GM18907 (cell line): ENCODE results near the gene FOXE3.

Source experiments
- ATAC-seq: cut with Tn5 transposase; IDR thresholded peaks from one replicate; pipeline ENCODE4 v1.9.1; 2021; ENCODE audit warnings: mild to moderate bottlenecking, moderate library complexity; ENCODE audit not compliant: unreplicated experiment

FOXE3 gene

GRCh38 chr1:47403321-47403910 lies 12.7 kb upstream of the FOXE3 start:
- no peak for ATAC-seq

DNA sequence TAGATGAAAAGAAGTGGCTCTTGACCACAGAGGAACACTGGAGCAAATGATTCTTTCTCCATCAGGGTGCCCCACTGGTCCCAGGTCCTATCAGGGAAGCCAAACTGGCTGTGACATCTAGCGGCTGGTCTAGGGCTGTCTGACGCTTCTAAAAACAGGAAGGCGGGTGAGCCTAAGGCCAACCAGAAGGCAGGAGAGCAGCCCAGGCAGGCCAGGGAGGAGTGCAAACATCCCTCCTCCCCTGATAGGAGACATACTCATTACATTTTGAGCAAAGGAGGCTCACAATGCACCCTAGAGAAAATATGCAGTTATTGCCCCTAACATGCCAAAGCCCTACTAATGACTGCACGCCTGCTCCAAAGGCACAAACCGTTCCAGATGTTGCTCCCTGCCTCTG lies 10.4 kb upstream of the FOXE3 start:
- ATAC-seq: no peak

GRCh38 chr1:47406966-47407365 lies 9.1 kb upstream of the FOXE3 start:
- no peak for ATAC-seq

DNA sequence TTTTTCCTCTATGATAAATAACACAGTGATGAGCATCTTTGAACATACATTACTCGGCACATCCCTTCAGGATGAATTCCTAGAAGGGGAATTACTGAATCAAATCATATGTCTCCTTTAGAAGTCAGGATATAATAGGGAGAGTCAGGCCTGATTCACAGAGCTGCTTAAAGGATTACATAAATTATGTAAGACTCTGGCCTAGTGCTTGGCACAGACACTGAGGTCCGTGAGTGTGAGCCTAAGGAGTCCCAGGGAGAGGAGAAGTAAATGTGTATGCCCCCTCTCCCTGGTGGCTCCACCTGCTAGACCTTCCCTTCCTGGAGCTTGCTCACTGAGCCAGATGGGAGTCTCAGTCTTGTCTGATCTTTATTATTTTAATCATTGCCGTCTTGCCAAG lies 8.6 kb upstream of the FOXE3 start:
- ATAC-seq: no peak

- no peak for ATAC-seq
Measured at GRCh38 chr1:47409311-47410067, 6.6 kb upstream of the FOXE3 start.

DNA sequence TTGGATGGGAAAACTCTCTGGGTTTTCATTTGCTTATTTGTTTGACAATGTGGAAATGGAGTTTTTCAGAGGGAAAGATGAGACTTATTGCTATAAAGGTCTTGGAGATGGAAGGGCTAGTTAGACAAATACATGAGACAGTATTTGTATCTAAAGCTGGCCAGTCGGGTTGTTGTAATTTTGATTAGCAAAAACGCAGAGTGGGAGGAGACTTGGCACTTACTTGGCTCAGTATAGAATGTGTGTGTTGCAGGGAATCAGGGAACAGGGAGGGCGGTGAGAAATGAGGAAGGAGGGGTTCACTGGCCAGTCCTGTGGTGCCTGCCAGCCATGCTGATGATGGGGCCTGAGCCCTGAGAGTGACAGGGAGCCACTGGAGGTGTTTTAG lies 6.0 kb upstream of the FOXE3 start:
- no peak for ATAC-seq

DNA sequence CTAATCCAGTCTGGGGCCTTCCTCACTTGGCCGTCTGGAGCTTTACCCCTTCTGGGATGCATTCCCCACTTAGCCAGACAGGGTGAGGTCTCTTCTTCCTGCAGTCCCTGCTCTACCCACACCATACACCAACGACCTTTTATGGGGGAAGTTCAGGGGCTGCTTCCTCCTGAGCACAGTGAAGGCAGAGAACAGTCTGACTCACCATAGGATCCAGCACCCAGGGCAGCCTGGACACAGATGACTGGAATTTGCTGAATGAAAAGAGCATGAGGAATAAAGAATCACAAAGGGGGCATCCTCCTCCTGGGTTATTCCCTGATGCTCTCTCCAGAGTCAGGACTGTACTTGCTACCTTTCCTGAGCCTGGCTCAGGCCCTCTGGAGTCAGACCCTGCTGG lies 4.6 kb upstream of the FOXE3 start:
- no peak for ATAC-seq

- no peak for ATAC-seq
Measured at GRCh38 chr1:47412437-47412836, 3.6 kb upstream of the FOXE3 start.

DNA sequence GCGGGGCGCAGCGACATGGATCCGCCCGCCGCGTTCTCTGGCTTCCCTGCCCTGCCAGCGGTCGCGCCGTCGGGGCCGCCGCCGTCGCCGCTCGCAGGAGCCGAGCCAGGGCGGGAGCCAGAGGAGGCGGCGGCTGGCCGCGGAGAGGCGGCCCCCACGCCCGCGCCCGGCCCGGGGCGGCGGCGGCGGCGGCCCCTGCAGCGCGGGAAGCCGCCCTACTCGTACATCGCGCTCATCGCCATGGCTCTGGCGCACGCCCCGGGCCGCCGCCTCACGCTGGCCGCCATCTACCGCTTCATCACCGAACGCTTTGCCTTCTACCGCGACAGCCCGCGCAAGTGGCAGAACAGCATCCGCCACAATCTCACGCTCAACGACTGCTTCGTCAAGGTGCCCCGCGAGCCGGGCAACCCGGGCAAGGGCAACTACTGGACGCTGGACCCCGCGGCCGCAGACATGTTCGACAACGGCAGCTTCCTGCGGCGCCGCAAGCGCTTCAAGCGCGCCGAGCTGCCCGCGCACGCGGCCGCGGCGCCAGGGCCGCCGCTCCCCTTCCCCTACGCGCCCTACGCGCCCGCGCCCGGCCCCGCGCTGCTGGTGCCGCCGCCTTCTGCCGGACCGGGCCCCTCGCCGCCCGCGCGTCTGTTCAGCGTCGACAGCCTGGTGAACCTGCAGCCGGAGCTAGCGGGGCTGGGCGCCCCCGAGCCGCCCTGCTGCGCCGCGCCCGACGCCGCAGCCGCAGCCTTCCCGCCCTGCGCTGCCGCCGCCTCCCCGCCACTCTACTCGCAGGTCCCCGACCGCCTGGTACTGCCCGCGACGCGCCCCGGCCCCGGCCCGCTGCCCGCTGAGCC lies 459 bp downstream of the FOXE3 start:
- ATAC-seq: no peak

GRCh38 chr1:47417170-47418044 lies 1.3 kb downstream of the FOXE3 start:
- ATAC-seq: no peak

DNA sequence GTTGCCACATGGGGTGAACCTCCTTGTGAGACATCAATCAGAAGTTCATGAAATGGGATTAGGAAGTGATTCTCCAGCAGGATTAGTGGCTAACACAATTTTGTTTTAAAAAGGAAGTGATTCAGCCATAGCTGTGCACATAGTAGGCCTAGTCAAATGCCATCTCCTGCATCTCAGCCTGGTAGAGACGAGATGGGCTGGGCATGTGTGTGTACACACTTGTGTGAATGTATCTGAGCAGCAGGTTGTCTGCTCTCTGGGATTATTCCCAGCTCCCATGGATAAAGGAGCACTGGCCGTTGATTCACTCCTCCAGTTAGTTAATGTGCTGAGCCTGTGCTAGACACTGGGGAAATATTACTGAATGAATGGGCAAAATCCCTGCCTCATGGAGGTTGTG lies 2.0 kb downstream of the FOXE3 start:
- ATAC-seq: no peak

GRCh38 chr1:47418681-47419325 lies 2.7 kb downstream of the FOXE3 start:
- ATAC-seq: no peak

- no peak for ATAC-seq
Measured at GRCh38 chr1:47420547-47420946, 4.5 kb downstream of the FOXE3 start.

DNA sequence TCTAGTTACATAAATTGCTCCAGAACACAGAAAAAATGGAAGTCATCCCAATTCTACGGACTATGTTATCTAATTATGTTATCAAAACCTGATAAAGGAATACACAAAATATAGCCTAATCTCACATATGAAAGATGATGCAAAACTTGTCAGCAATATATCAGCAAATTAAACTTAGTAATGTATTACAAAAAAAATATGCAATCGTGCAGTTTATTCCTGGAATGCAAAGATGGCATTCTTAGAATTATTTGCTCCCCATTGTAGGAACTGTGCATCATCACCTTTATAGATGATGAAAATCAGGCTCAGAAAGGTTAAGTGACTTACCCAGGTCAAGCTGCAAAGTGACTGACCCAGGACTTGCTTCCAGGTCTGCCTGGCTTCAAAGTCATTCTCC lies 7.8 kb downstream of the FOXE3 start:
- ATAC-seq: no peak

DNA sequence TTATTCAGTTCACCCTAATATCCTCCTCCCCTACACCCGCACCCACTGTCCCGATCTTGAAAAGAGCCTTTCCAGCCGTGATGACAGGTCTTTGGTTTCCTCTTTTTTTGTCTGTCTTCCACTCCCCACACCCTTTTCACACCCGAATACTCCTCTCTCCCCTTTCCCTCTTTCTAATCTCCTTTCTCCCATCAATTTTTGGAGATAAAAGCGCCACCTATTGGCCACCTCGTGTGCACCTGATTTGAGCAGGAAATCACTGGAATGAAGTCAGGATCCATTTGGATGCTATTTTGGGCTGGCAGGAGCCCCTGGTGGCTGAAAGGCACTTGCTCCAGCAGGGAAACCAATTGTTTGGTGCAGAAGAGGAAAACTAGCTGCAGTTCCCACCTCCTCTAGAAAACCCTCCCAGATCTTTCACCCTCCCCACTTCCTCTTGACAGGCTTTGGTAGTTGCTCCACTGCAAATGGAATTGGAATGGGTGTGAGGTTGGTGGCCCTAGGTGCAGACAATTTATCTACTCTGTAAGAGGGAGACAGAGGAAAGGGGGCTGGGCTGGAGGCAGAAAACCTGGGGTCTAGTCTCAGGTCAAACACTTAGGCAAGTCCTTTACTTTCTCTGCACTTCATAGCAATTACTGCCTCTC lies 8.4 kb downstream of the FOXE3 start:
- no peak for ATAC-seq

DNA sequence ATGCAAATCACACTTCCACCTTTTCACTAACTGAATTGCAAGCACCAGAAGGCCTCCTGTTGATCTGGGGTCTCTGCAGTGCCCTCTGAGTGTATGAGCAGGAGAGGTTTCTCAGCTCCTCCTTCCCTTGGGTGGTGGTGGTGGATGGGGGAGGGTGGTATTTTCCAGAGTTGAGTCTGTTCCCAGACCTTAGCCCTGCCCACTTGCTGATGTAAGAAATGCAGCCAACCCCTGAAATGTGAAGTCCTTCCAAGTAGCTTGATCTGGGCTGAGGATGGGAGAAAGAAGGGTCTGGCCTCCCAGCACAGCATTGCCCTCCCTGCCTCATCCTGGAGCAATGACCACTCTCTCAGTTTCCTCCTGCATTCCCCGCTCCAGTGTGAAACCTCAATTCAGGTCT lies 15.4 kb downstream of the FOXE3 start:
- no peak for ATAC-seq

GRCh38 chr1:47432071-47433036 lies 16.3 kb downstream of the FOXE3 start:
- ATAC-seq: peak; percentile 53

DNA sequence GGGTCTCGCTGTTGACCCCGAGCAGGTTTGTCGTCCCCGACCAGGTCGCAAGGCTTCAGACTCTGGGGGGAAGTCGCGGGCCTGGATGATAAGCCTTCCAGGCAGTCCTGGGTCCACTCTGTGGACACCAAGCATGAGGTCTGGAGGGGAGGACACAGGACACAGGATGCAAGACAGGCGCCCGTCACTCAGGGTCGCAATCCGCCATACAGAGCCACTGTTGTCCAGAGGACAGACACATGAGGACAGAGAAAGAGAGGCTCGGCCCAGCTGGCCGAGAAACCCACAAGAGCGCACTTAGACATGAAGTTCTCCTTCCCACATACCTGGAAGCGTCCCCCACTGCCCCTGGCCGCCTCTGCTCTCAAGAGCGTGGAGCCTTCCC lies 16.9 kb downstream of the FOXE3 start:
- no peak for ATAC-seq

- ATAC-seq: no peak
Measured at GRCh38 chr1:47433477-47434050, 17.5 kb downstream of the FOXE3 start.
